Suprapubic skin (tissue), 4 donors: ENCODE results near the gene HEXIM1. TPM values are rescaled to one million over a fixed set of nuclear protein-coding genes. Genes with fewer than 3 reads are reported as not detected.

Experiments used
- DNase-seq, 2 donors: peaks; one replicate each; pipeline ENCODE4 v3.0.0-alpha.2; 2019; ENCODE audit warnings: low spot score in 2 of 2
- H3K27ac ChIP-seq: fragments of 200-600 bp; sonication (generic); one replicate; pipeline ENCODE4 v1.5.1; 2019
- H3K27me3 ChIP-seq: fragments of 200-600 bp; sonication (generic); one replicate; pipeline ENCODE4 v1.5.1; 2019
- H3K36me3 ChIP-seq: fragments of 200-600 bp; sonication (generic); one replicate; pipeline ENCODE4 v1.5.1; 2019
- H3K4me1 ChIP-seq: fragments of 200-600 bp; sonication (generic); one replicate; pipeline ENCODE4 v1.5.1; 2019
- H3K4me3 ChIP-seq: fragments of 200-600 bp; sonication (generic); one replicate; pipeline ENCODE4 v1.5.1; 2019; ENCODE audit warnings: mild to moderate bottlenecking
- H3K9me3 ChIP-seq: fragments of 200-600 bp; sonication (generic); one replicate; pipeline ENCODE4 v1.5.1; 2019
- EP300 ChIP-seq: sonication (generic); formaldehyde crosslinking; IDR thresholded peaks from one replicate; pipeline ENCODE4 v1.6.1; 2017; ENCODE audit warnings: antibody characterized with exemption
- POLR2A ChIP-seq, 2 donors: fragments of 450-650 bp; IDR thresholded peaks; one replicate each; pipeline ENCODE4 v1.6.1; 2017; ENCODE audit warnings: antibody characterized with exemption in 2 of 2, mild to moderate bottlenecking in 2 of 2, moderate library complexity in 2 of 2
- POLR2AphosphoS5 ChIP-seq, 3 donors: sonication (generic); formaldehyde crosslinking; IDR thresholded peaks; one replicate each; pipeline ENCODE4 v1.6.1; 2017; ENCODE audit warnings: antibody characterized with exemption in 3 of 3
- WGBS: methylation state at CpG from one replicate; pipeline ENCODE4 v1.1.5; 2018; 5-methylcytosine and 5-hydroxymethylcytosine counted together
- total RNA-seq, 4 donors: library from RNA; depleted of rRNA; stranded (reverse); fragments of >200 nt; gene quantifications; one replicate each; pipeline ENCODE4 v1.1.0, GENCODE V29; 2016
- TF ChIP-seq, protein P1 (sequence below), 2 donors: fragments of 200-600 bp in 1 of 2; fragments of 450-650 bp in 1 of 2; sonication (generic) in 1 of 2; IDR thresholded peaks; one replicate each; pipeline ENCODE4 v1.5.1; 2016 to 2019; ENCODE audit warnings: antibody characterized with exemption in 2 of 2, mild to moderate bottlenecking in 1 of 2, moderate library complexity in 1 of 2

The HEXIM1 gene
- total RNA-seq, 4 donors from 2014 or later = 23.1 to 35.6 (median 27.8) TPM

GRCh38 chr17:45130681-45131615 is 17.3 kb upstream of the HEXIM1 start:
- H3K27me3 ChIP-seq = no peaks in the 10 kb centered on the region
- WGBS = 64% methylated on average over 16 of the region's 17 CpGs
- DNase-seq = no peak
- no peak for TF ChIP-seq POLR2A (IDR thresholded peaks at IDR 0.05)
- no peak for TF ChIP-seq EP300
- no peak for TF ChIP-seq POLR2AphosphoS5 (IDR thresholded peaks at IDR 0.05)
- TF ChIP-seq, protein P1, sequence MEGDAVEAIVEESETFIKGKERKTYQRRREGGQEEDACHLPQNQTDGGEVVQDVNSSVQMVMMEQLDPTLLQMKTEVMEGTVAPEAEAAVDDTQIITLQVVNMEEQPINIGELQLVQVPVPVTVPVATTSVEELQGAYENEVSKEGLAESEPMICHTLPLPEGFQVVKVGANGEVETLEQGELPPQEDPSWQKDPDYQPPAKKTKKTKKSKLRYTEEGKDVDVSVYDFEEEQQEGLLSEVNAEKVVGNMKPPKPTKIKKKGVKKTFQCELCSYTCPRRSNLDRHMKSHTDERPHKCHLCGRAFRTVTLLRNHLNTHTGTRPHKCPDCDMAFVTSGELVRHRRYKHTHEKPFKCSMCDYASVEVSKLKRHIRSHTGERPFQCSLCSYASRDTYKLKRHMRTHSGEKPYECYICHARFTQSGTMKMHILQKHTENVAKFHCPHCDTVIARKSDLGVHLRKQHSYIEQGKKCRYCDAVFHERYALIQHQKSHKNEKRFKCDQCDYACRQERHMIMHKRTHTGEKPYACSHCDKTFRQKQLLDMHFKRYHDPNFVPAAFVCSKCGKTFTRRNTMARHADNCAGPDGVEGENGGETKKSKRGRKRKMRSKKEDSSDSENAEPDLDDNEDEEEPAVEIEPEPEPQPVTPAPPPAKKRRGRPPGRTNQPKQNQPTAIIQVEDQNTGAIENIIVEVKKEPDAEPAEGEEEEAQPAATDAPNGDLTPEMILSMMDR (IDR thresholded peaks at IDR 0.05) = no peak
- no peaks in the 10 kb centered on the region for H3K36me3 ChIP-seq
- H3K4me3 ChIP-seq = peak overlapping the region; percentile 96
- H3K9me3 ChIP-seq = no peaks in the 10 kb centered on the region
- H3K4me1 ChIP-seq = peaks cover 61% of the 10 kb centered on the region
- H3K27ac ChIP-seq = no peak overlapping the region

- H3K4me1 ChIP-seq = peaks cover 70% of the 10 kb centered on the region
- H3K36me3 ChIP-seq = no peaks in the 10 kb centered on the region
- no peak for DNase-seq
- TF ChIP-seq POLR2AphosphoS5 (IDR thresholded peaks at IDR 0.05) (no peak), EP300 (no peak), POLR2A (IDR thresholded peaks at IDR 0.05) (no peak)
- TF ChIP-seq, protein P1 (IDR thresholded peaks at IDR 0.05) = peak; percentile 64 to 85
- H3K9me3 ChIP-seq = no peaks in the 10 kb centered on the region
- no peaks in the 10 kb centered on the region for H3K27me3 ChIP-seq
- H3K27ac ChIP-seq = peak overlapping the region; percentile 92
- WGBS = 7% methylated on average over 30 of the region's 46 CpGs
- peak overlapping the region; percentile 96 for H3K4me3 ChIP-seq
Measured at GRCh38 chr17:45131616-45132319, 16.5 kb upstream of the HEXIM1 start.

GRCh38 chr17:45132320-45132571 is 16.0 kb upstream of the HEXIM1 start, which contains the start of gene PLCD3:
Gene PLCD3, minus strand, starts transcription at chr17:45132515. Its CDS starts 105 bp downstream, at chr17:45132410.
- DNase-seq = peak in 1 of 2 donors; percentile 88
- TF ChIP-seq POLR2AphosphoS5 (IDR thresholded peaks at IDR 0.05) (no peak), EP300 (no peak), POLR2A (IDR thresholded peaks at IDR 0.05) (no peak)
- TF ChIP-seq, protein P1 (IDR thresholded peaks at IDR 0.05) = no peak
- Histone ChIP-seq H3K4me1 (peaks cover 68% of the 10 kb centered on the region), H3K27ac (peak within 1 kb of the TSS; percentile 92), H3K27me3 (no peaks in the 10 kb centered on the region), H3K36me3 (no peaks in the 10 kb centered on the region), H3K9me3 (no peaks in the 10 kb centered on the region), H3K4me3 (peak within 1 kb of the TSS; percentile 96)
- 0% methylated on average over 9 of the region's 36 CpGs for WGBS

GRCh38 chr17:45132572-45133463 is 15.5 kb upstream of the HEXIM1 start:
- Histone ChIP-seq H3K4me3 (peak overlapping the region; percentile 96), H3K27me3 (no peaks in the 10 kb centered on the region), H3K4me1 (peaks cover 62% of the 10 kb centered on the region), H3K27ac (peak overlapping the region; percentile 92), H3K36me3 (no peaks in the 10 kb centered on the region), H3K9me3 (no peaks in the 10 kb centered on the region)
- DNase-seq = peak; percentile 91 to 93
- TF ChIP-seq, protein P1 (IDR thresholded peaks at IDR 0.05) = peak; percentile 75 to 85
- TF ChIP-seq EP300 (no peak), POLR2A (IDR thresholded peaks at IDR 0.05) (peak in 1 of 2 donors; percentile 24), POLR2AphosphoS5 (IDR thresholded peaks at IDR 0.05) (peak in 2 of 3 donors; percentile 25 to 28)
- WGBS = 2% methylated on average over 11 of the region's 71 CpGs
